ENCODE data around the gene CUL9.

GRCh38 chr6:43250992-43251373, 69.0 kb downstream of the CUL9 start:
- TF ChIP-seq CTCF (IDR thresholded peaks at IDR 0.05; ENCODE audit: low read depth, low read length, missing input control) (no peak), ZBTB33 (IDR thresholded peaks at IDR 0.05) (no peak), TAF1 (conservative IDR thresholded peaks at IDR 0.05) (no peak), EGR1 (IDR thresholded peaks at IDR 0.05; ENCODE audit: low read depth in 2 of 2) (no peak), FOXA1 (IDR thresholded peaks at IDR 0.05) (no peak), SP1 (IDR thresholded peaks at IDR 0.05) (no peak), RAD21 (IDR thresholded peaks at IDR 0.05) (no peak), GABPA (IDR thresholded peaks at IDR 0.05 in 1 of 2, conservative IDR thresholded peaks at IDR 0.05 in 1 of 2) (no peak), REST (IDR thresholded peaks at IDR 0.05) (no peak), FOXA2 (IDR thresholded peaks at IDR 0.05) (no peak), MAX (IDR thresholded peaks at IDR 0.05) (no peak), RXRA (IDR thresholded peaks at IDR 0.05) (no peak), YY1 (IDR thresholded peaks at IDR 0.05) (no peak)
